ENCODE data around the gene FBN1.

FBN1 gene

GRCh38 chr15:48578965-48579364 is 66.5 kb downstream of the FBN1 start:
- no peak for DNase-seq
- no peak overlapping the region for H3K27ac ChIP-seq
- no peak for TF ChIP-seq CTCF (IDR thresholded peaks at IDR 0.05; ENCODE audit: low read depth, low read length)
- no peak overlapping the region for H3K4me3 ChIP-seq (ENCODE audit: low read depth, low read length)
- no peaks in the 10 kb centered on the region for H3K36me3 ChIP-seq
- no peaks in the 10 kb centered on the region for H3K27me3 ChIP-seq (ENCODE audit: insufficient read depth, low read depth, severe bottlenecking)
- no peaks in the 10 kb centered on the region for H3K9me3 ChIP-seq (ENCODE audit: severe bottlenecking)

GRCh38 chr15:48577469-48577868 is 68.0 kb downstream of the FBN1 start:
- Histone ChIP-seq H3K27ac (no peak overlapping the region), H3K4me3 (ENCODE audit: low read depth, low read length) (no peak overlapping the region), H3K9me3 (ENCODE audit: severe bottlenecking) (no peaks in the 10 kb centered on the region), H3K27me3 (ENCODE audit: insufficient read depth, low read depth, severe bottlenecking) (no peaks in the 10 kb centered on the region), H3K36me3 (no peaks in the 10 kb centered on the region)
- DNase-seq = no peak
- no peak for TF ChIP-seq CTCF (IDR thresholded peaks at IDR 0.05; ENCODE audit: low read depth, low read length)

- DNase-seq = no peak
- Histone ChIP-seq H3K36me3 (no peaks in the 10 kb centered on the region), H3K4me3 (ENCODE audit: low read depth, low read length) (no peak overlapping the region), H3K27ac (no peak overlapping the region), H3K9me3 (ENCODE audit: severe bottlenecking) (no peaks in the 10 kb centered on the region), H3K27me3 (ENCODE audit: insufficient read depth, low read depth, severe bottlenecking) (no peaks in the 10 kb centered on the region)
- TF ChIP-seq CTCF (IDR thresholded peaks at IDR 0.05; ENCODE audit: low read depth, low read length) = no peak
Observed at GRCh38 chr15:48574187-48574586, 71.3 kb downstream of the FBN1 start.

GRCh38 chr15:48573780-48574179 is 71.7 kb downstream of the FBN1 start:
- Histone ChIP-seq H3K9me3 (ENCODE audit: severe bottlenecking) (no peaks in the 10 kb centered on the region), H3K27me3 (ENCODE audit: insufficient read depth, low read depth, severe bottlenecking) (no peaks in the 10 kb centered on the region), H3K36me3 (no peaks in the 10 kb centered on the region), H3K27ac (no peak overlapping the region), H3K4me3 (ENCODE audit: low read depth, low read length) (no peak overlapping the region)
- no peak for TF ChIP-seq CTCF (IDR thresholded peaks at IDR 0.05; ENCODE audit: low read depth, low read length)
- DNase-seq = no peak

GRCh38 chr15:48572823-48573222 is 72.7 kb downstream of the FBN1 start:
- H3K9me3 ChIP-seq (ENCODE audit: severe bottlenecking) = no peaks in the 10 kb centered on the region
- no peaks in the 10 kb centered on the region for H3K27me3 ChIP-seq (ENCODE audit: insufficient read depth, low read depth, severe bottlenecking)
- DNase-seq = no peak
- H3K4me3 ChIP-seq (ENCODE audit: low read depth, low read length) = no peak overlapping the region
- H3K27ac ChIP-seq = no peak overlapping the region
- TF ChIP-seq CTCF (IDR thresholded peaks at IDR 0.05; ENCODE audit: low read depth, low read length) = no peak
- H3K36me3 ChIP-seq = no peaks in the 10 kb centered on the region

GRCh38 chr15:48571510-48571909 is 74.0 kb downstream of the FBN1 start:
- Histone ChIP-seq H3K36me3 (no peaks in the 10 kb centered on the region), H3K27ac (no peak overlapping the region)
- no peak for DNase-seq

More at GRCh38 chr15:48571510-48571909, 74.0 kb downstream of the FBN1 start:
- TF ChIP-seq CTCF (IDR thresholded peaks at IDR 0.05; ENCODE audit: low read depth, low read length) = no peak
- Histone ChIP-seq H3K9me3 (ENCODE audit: severe bottlenecking) (no peaks in the 10 kb centered on the region), H3K27me3 (ENCODE audit: insufficient read depth, low read depth, severe bottlenecking) (no peaks in the 10 kb centered on the region), H3K4me3 (ENCODE audit: low read depth, low read length) (no peak overlapping the region)
